ENCODE data around the gene CTCFL. TPM values are rescaled to one million over a fixed set of nuclear protein-coding genes. Genes with fewer than 3 reads are reported as not detected.

CTCFL gene
- total and polyA plus RNA-seq, 2 of the 8 experiments (the other 6 are each of a cell fraction or from before 2014, with no cell fraction given): 0.30 to 0.80 TPM

GRCh38 chr20:57476641-57477461 is 48.1 kb downstream of the CTCFL start:
- no peak overlapping the region for H2AFZ ChIP-seq (ENCODE audit: low read length)
- H3K79me2 ChIP-seq (ENCODE audit: control insufficient read depth in 1 of 2, insufficient read depth in 2 of 2, low read length in 2 of 2): no peaks in the 10 kb centered on the region
- no peak overlapping the region for H3K4me3 ChIP-seq (ENCODE audit: extremely low read depth in 1 of 4, insufficient read depth in 2 of 4, low read depth in 3 of 4, low read length in 4 of 4)
- H4K5ac ChIP-seq (ENCODE audit: insufficient read length, low read depth, low read length): no peak overlapping the region
- H3K36me3 ChIP-seq (ENCODE audit: control insufficient read depth in 2 of 4, insufficient read depth in 4 of 4, low read length in 3 of 4): no peaks in the 10 kb centered on the region
- 84% methylated on average over 15 of the region's 17 CpGs; no CpG with 5 or more reads in 1 of the 2 experiments for WGBS, 2 experiments (ENCODE audit: extremely low coverage in 1 of 2, insufficient coverage in 1 of 2, insufficient read length in 1 of 2, insufficient replicate concordance in 2 of 2, low coverage in 1 of 2, low lambda C conversion rate in 2 of 2, missing lambda C conversion rate in 1 of 2)
- no peak overlapping the region for H3K56ac ChIP-seq (replicated peaks; ENCODE audit: insufficient read length, low read depth, low read length)
- no peaks in the 10 kb centered on the region for H3K79me1 ChIP-seq (ENCODE audit: low read depth, low read length)
- no peak overlapping the region for H3K18ac ChIP-seq (ENCODE audit: extremely low read depth, low read length)
- no peaks in the 10 kb centered on the region for H3K23me2 ChIP-seq (ENCODE audit: low read depth, low read length)
- no peak overlapping the region for H2BK20ac ChIP-seq (ENCODE audit: low read length)
- peak; percentile 63; the same call in 1 of the 2 replicates for TF ChIP-seq KDM1A (IDR thresholded peaks at IDR 0.05; ENCODE audit: borderline replicate concordance, low read length)
- TF ChIP-seq RAD21 (IDR thresholded peaks at IDR 0.05 in 1 of 2, conservative IDR thresholded peaks at IDR 0.05 in 1 of 2; ENCODE audit: low read depth in 2 of 2, low read length in 2 of 2): no peak
- no peak for TF ChIP-seq MAX (IDR thresholded peaks at IDR 0.05)
- TF ChIP-seq JUN (IDR thresholded peaks at IDR 0.05; ENCODE audit: low read depth, low read length): no peak
- H4K20me1 ChIP-seq (replicated peaks in 1 of 2; ENCODE audit: control insufficient read depth in 1 of 2, insufficient read depth in 2 of 2, low read length in 2 of 2): no peaks in the 10 kb centered on the region
- ChIA-PET CTCF (ENCODE audit: partially characterized antibody) (interaction anchor here (0.7 to 5.3 kb wide), 6 partner anchors 10 to 506 kb away, joined by 3 to 23 read pairs (median 4); no protein-coding TSS in a partner anchor), POLR2A (ENCODE audit: partially characterized antibody) (interaction anchor here (1.4 kb wide), 1 partner anchor 87 kb away, joined by 3 read pairs; no protein-coding TSS in a partner anchor)
- no peak overlapping the region for H3K14ac ChIP-seq (ENCODE audit: insufficient read length)
- H3K9ac ChIP-seq (replicated peaks in 1 of 4; ENCODE audit: extremely low read depth in 1 of 4, low read depth in 3 of 4, low read length in 3 of 4): no peak overlapping the region
- no peak overlapping the region for H2BK12ac ChIP-seq (ENCODE audit: low read depth, low read length)
- H3K27ac ChIP-seq (ENCODE audit: low read depth, low read length): no peak overlapping the region
- no peak overlapping the region for H2BK120ac ChIP-seq (replicated peaks; ENCODE audit: low read depth, low read length)
- H2BK15ac ChIP-seq (ENCODE audit: low read length): no peak overlapping the region
- H4K91ac ChIP-seq (replicated peaks; ENCODE audit: insufficient read length, low read length): no peak overlapping the region
- H3K23ac ChIP-seq (ENCODE audit: insufficient read length): no peak overlapping the region
- no peak overlapping the region for H4K8ac ChIP-seq (ENCODE audit: extremely low read depth, insufficient read depth, low read length)
- no peak overlapping the region for H2AK5ac ChIP-seq (ENCODE audit: low read depth, low read length)
- H3K4me2 ChIP-seq (ENCODE audit: insufficient read depth in 1 of 2, low read depth in 2 of 2, low read length in 2 of 2): no peak overlapping the region
- FAIRE-seq (no peak), DNase-seq (ENCODE audit: low read depth in 1 of 2, low spot score in 2 of 2) (no peak)
- no peak overlapping the region for H3K4ac ChIP-seq (replicated peaks; ENCODE audit: insufficient read length, low read depth, low read length)
- H3K9me3 ChIP-seq (ENCODE audit: insufficient read depth in 2 of 2, low read depth in 1 of 2, low read length in 1 of 2): no peaks in the 10 kb centered on the region
- no peaks in the 10 kb centered on the region; a peak in 1 of 7 replicates for H3K27me3 ChIP-seq (replicated peaks in 1 of 4; ENCODE audit: control insufficient read depth in 3 of 4, extremely low read depth in 1 of 4, insufficient read depth in 3 of 4, low read length in 3 of 4)
- H2BK5ac ChIP-seq (ENCODE audit: low read depth, low read length): no peak overlapping the region
- peaks cover 6 to 13% (median 10%) of the 10 kb centered on the region in 4 experiments for H3K4me1 ChIP-seq (replicated peaks in 1 of 4; ENCODE audit: control insufficient read depth in 3 of 4, insufficient read depth in 4 of 4, low read length in 3 of 4)

All from H1 (cell line).